ENCODE data around the gene CASP8. TPM values are rescaled to one million over a fixed set of nuclear protein-coding genes. Genes with fewer than 3 reads are reported as not detected.
"Not testable (repeated sequence)": the region's sequence is repeated elsewhere in the genome, so short reads cannot be mapped to it uniquely, and the experiment has no call there.

The CASP8 gene
- total RNA-seq, 2 experiments from 2014 or later = 33.0 to 36.1 TPM

GRCh38 chr2:201235860-201236811 lies 24.2 kb upstream of the CASP8 start:
- ChIA-PET POLR2A (interaction anchor here (0.5 to 1.1 kb wide), 2 partner anchors 24 to 215 kb away, joined by 3 to 14 read pairs; partner anchors contain the start of genes CASP8, STRADB and TRAK2), CTCF (interaction anchor here (0.6 to 1.9 kb wide), 5 partner anchors 10 to 217 kb away, joined by 3 to 8 read pairs (median 4); partner anchors contain the start of gene CASP8)

- POLR2A ChIA-PET = interaction anchor here (0.7 kb wide), 1 partner anchor 25 kb away, joined by 16 read pairs; no protein-coding TSS in a partner anchor
- CTCF ChIA-PET = interaction anchor here (0.7 to 1.9 kb wide), 9 partner anchors 18 to 932 kb away, joined by 3 to 8 read pairs (median 4); partner anchors contain the start of gene CASP8
Observed at GRCh38 chr2:201237486-201238123, 22.7 kb upstream of the CASP8 start.

- POLR2A ChIA-PET, CTCF ChIA-PET: not testable (repeated sequence)
Observed at GRCh38 chr2:201239167-201239935, 21.0 kb upstream of the CASP8 start.

- POLR2A ChIA-PET = interaction anchor here (1.0 to 1.1 kb wide), 2 partner anchors 9 to 122 kb away, joined by 3 read pairs; no protein-coding TSS in a partner anchor
- CTCF ChIA-PET = interaction anchor here (1.3 to 1.4 kb wide), 2 partner anchors 9 to 122 kb away, joined by 3 read pairs; no protein-coding TSS in a partner anchor
Observed at GRCh38 chr2:201242571-201243277, 17.6 kb upstream of the CASP8 start.

- POLR2A ChIA-PET = no interaction called here
- CTCF ChIA-PET = no interaction called here
Observed at GRCh38 chr2:201244829-201245228, 15.5 kb upstream of the CASP8 start.

- ChIA-PET CTCF (interaction anchor here (0.7 kb wide), 1 partner anchor 10 kb away, joined by 3 read pairs; no protein-coding TSS in a partner anchor), POLR2A (interaction anchor here (0.7 kb wide), 1 partner anchor 79 kb away, joined by 17 read pairs; no protein-coding TSS in a partner anchor)
Observed at GRCh38 chr2:201246280-201246679, 14.1 kb upstream of the CASP8 start.

- ChIA-PET POLR2A (no interaction called here), CTCF (no interaction called here)
Observed at GRCh38 chr2:201248288-201248844, 12.0 kb upstream of the CASP8 start.

- ChIA-PET POLR2A (no interaction called here), CTCF (interaction anchor here (1.9 kb wide), 1 partner anchor 17 kb away, joined by 5 read pairs; no protein-coding TSS in a partner anchor)
Observed at GRCh38 chr2:201249889-201250288, 10.4 kb upstream of the CASP8 start.

- CTCF ChIA-PET = interaction anchor here (1.1 to 1.9 kb wide), 2 partner anchors 9 to 18 kb away, joined by 4 to 5 read pairs; partner anchors contain the start of gene CASP8
- POLR2A ChIA-PET = interaction anchor here (0.7 kb wide), 1 partner anchor 12 kb away, joined by 3 read pairs; no protein-coding TSS in a partner anchor
Observed at GRCh38 chr2:201250741-201251140, 9.6 kb upstream of the CASP8 start.

- ChIA-PET CTCF (interaction anchor here (1.6 kb wide), 1 partner anchor 8 kb away, joined by 4 read pairs; no protein-coding TSS in a partner anchor), POLR2A (interaction anchor here (1.6 to 1.7 kb wide), 2 partner anchors 8 to 10 kb away, joined by 3 to 6 read pairs; no protein-coding TSS in a partner anchor)
Observed at GRCh38 chr2:201254081-201254730, 6.1 kb upstream of the CASP8 start.

- ChIA-PET POLR2A (no interaction called here), CTCF (interaction anchor here (1.3 to 2.3 kb wide), 3 partner anchors 15 to 22 kb away, joined by 3 to 11 read pairs (median 3); no protein-coding TSS in a partner anchor)
Observed at GRCh38 chr2:201255408-201256033, 4.8 kb upstream of the CASP8 start.

GRCh38 chr2:201256082-201256481 lies 4.3 kb upstream of the CASP8 start:
- ChIA-PET POLR2A (no interaction called here), CTCF (interaction anchor here (1.3 to 2.3 kb wide), 3 partner anchors 14 to 23 kb away, joined by 3 to 11 read pairs (median 3); no protein-coding TSS in a partner anchor)

GRCh38 chr2:201257381-201257955 lies 2.9 kb upstream of the CASP8 start:
- CTCF ChIA-PET = interaction anchor here (2.3 kb wide), 1 partner anchor 24 kb away, joined by 11 read pairs; no protein-coding TSS in a partner anchor
- POLR2A ChIA-PET = interaction anchor here (1.4 to 1.5 kb wide), 2 partner anchors 10 to 24 kb away, joined by 4 to 10 read pairs; no protein-coding TSS in a partner anchor

- POLR2A ChIA-PET = interaction anchor here (1.4 to 7.2 kb wide), 4 partner anchors 9 to 393 kb away, joined by 3 to 51 read pairs (median 7); partner anchors contain the start of gene CLK1
- CTCF ChIA-PET = interaction anchor here (2.3 to 2.4 kb wide), 2 partner anchors 21 to 25 kb away, joined by 8 to 11 read pairs; no protein-coding TSS in a partner anchor
Observed at GRCh38 chr2:201257956-201258665, 2.2 kb upstream of the CASP8 start.

All from activated CD8-positive, alpha-beta memory T cell treated with anti-CD3 and anti-CD28 coated beads for 36 hours (primary cell).